GM12878 (cell line): ENCODE measurements around the gene TMEM14C. TPM values are rescaled to one million over a fixed set of nuclear protein-coding genes. Genes with fewer than 3 reads are reported as not detected.
A peak's percentile ranks its signal among the peaks of the same experiment; 100 is the strongest.

Experiments
- ATAC-seq: fragments of 200-7000 bp; cut with Tn5 transposase; 3 replicates; pipeline ENCODE4 v1.9.1; 2020; ENCODE audit warnings: mild to moderate bottlenecking, moderate library complexity
- BruUV-seq: library from RNA; stranded (reverse); fragments of 400-500 nt; replicated peaks from 2 replicates; lab custom pipeline; 2021; lab: Mats Ljungman, UMichigan
- CTCF ChIA-PET: fragments of 300-600 bp; sonication (Branson Sonifier 250); formaldehyde crosslinking; extraction: SDS; loops from one replicate; lab custom pipeline; 2021; ENCODE audit warnings: inconsistent platforms; lab: Yijun Ruan, JAX
- POLR2A ChIA-PET: fragments of 350-600 bp; formaldehyde crosslinking; extraction: SDS; loops from one replicate; lab custom pipeline; 2021; ENCODE audit warnings: inconsistent platforms; lab: Charles Lee
- RAD21 ChIA-PET: fragments of 300-600 bp; sonication (Branson Sonifier 250); formaldehyde crosslinking; loops from one replicate; lab custom pipeline; 2023; ENCODE audit warnings: antibody characterized with exemption; ENCODE audit not compliant: unreplicated experiment; lab: Charles Lee
- SMC1A ChIA-PET: fragments of 300-600 bp; sonication (Branson Sonifier 250); formaldehyde crosslinking; loops from one replicate; lab custom pipeline; 2023; ENCODE audit not compliant: unreplicated experiment, uncharacterized antibody; lab: Charles Lee
- DNase-seq: peaks from one replicate; pipeline ENCODE4 v3.0.0-alpha.2; 2011; ENCODE audit warnings: low read depth, low spot score
- FAIRE-seq: peaks from 3 replicates; lab custom pipeline; 2011; peaks lifted over from hg19 to GRCh38; lab: Jason Lieb, UNC
- H2AFZ ChIP-seq: 2 replicates; pipeline ENCODE4 v1.6.0; 2011; ENCODE audit warnings: low read depth, low read length, control low read depth; ENCODE audit not compliant: control insufficient read depth
- H3K27ac ChIP-seq: 2 replicates; pipeline ENCODE4 v1.5.1; 2011; ENCODE audit warnings: control low read depth; ENCODE audit not compliant: control insufficient read depth, insufficient read depth
- H3K27me3 ChIP-seq, 2 experiments: replicated peaks in 1 of 2; 2 replicates each; pipeline versions ENCODE4 v1.6.0 to v1.6.1; 2011; ENCODE audit warnings: low read length in 1 of 2; ENCODE audit not compliant: control insufficient read depth in 2 of 2, insufficient read depth in 2 of 2
- H3K36me3 ChIP-seq, 2 experiments: 2 replicates each; pipeline ENCODE4 v1.5.1; 2011; ENCODE audit warnings: low read length in 1 of 2; ENCODE audit not compliant: control insufficient read depth in 2 of 2, insufficient read depth in 2 of 2
- H3K4me1 ChIP-seq: 2 replicates; pipeline ENCODE4 v1.6.1; 2011; ENCODE audit warnings: mild to moderate bottlenecking, low read length, moderate library complexity, mixed read lengths; ENCODE audit not compliant: control insufficient read depth, insufficient read depth
- H3K4me2 ChIP-seq: 2 replicates; pipeline ENCODE4 v1.6.0; 2011; ENCODE audit warnings: control low read depth; ENCODE audit not compliant: control insufficient read depth, insufficient read depth
- H3K4me3 ChIP-seq: fragments of 200-600 bp; sonication (generic); 2 replicates; pipeline ENCODE4 v1.5.1; 2016
- H3K79me2 ChIP-seq: 2 replicates; pipeline ENCODE4 v1.6.0; 2011; ENCODE audit warnings: low read length; ENCODE audit not compliant: control insufficient read depth, insufficient read depth
- H3K9ac ChIP-seq: 2 replicates; pipeline ENCODE4 v1.8.0; 2011; ENCODE audit warnings: low read length, control low read depth, mixed read lengths; ENCODE audit not compliant: control insufficient read depth, insufficient read depth
- H3K9me3 ChIP-seq: replicated peaks from 3 replicates; pipeline ENCODE4 v1.5.1; 2011; ENCODE audit warnings: mild to moderate bottlenecking, low read length; ENCODE audit not compliant: control insufficient read depth, insufficient read depth
- H4K20me1 ChIP-seq: 2 replicates; pipeline ENCODE4 v1.6.0; 2011; ENCODE audit not compliant: control insufficient read depth, insufficient read depth
- ATF7 ChIP-seq: fragments of 450-650 bp; IDR thresholded peaks from 2 replicates; pipeline ENCODE4 v1.6.1; 2016; ENCODE audit warnings: low read depth, mild to moderate bottlenecking
- ETV6 ChIP-seq, 2 experiments: fragments of 450-650 bp in 1 of 2; IDR thresholded peaks in 1 of 2; conservative IDR thresholded peaks in 1 of 2; 2 replicates each; pipeline ENCODE4 v1.6.1; 2014; ENCODE audit warnings: antibody characterized with exemption in 1 of 2, borderline replicate concordance in 1 of 2, low read depth in 1 of 2, mild to moderate bottlenecking in 1 of 2, moderate library complexity in 1 of 2
- SIN3A ChIP-seq: IDR thresholded peaks from 2 replicates; pipeline ENCODE4 v1.6.1; 2012; ENCODE audit warnings: low read depth, low read length, improper control_type of control experiment
- SMAD5 ChIP-seq: IDR thresholded peaks from 2 replicates; pipeline ENCODE4 v1.6.1; 2016; ENCODE audit warnings: antibody characterized with exemption, low read depth
- ZNF384 ChIP-seq: IDR thresholded peaks from 2 replicates; pipeline ENCODE4 v1.6.1; 2012; ENCODE audit warnings: low read depth, mild to moderate bottlenecking, low read length, improper control_type of control experiment, borderline replicate concordance
- WGBS: methylation state at CpG from one replicate; pipeline ENCODE4 v1.1.6; 2016; ENCODE audit warnings: low lambda C conversion rate; ENCODE audit not compliant: insufficient replicate concordance, insufficient coverage; ENCODE audit errors: missing lambda C conversion rate; 5-methylcytosine and 5-hydroxymethylcytosine counted together
- in situ Hi-C: fragments of 300-500 bp; cut with MboI; formaldehyde crosslinking; loops from 9 replicates; pipeline ENCODE4 v1.14.3; 2018; ENCODE audit warnings: mixed read lengths
- intact Hi-C: fragments of 100-400 bp; cut with micrococcal nuclease; formaldehyde crosslinking; loops from one replicate; pipeline ENCODE4 v1.14.2; 2022; ENCODE audit not compliant: unreplicated experiment
- polyA plus RNA-seq, 11 experiments: library from polyadenylated mRNA; depleted of rRNA in 4 of 11; unstranded in 6 of 11; stranded (reverse) in 5 of 11; fragments of >200 nt; fragmentation: Nextera tagmentation in 4 of 11; fragmentation: Illumina TruSeq in 1 of 11; extraction: Ambion mirVana in 4 of 11; extraction: Trizol in 1 of 11; gene quantifications; 1 replicate in 1 of 11; 2 replicates in 10 of 11; pipeline versions ENCODE4 v1.2.1 to v1.2.3, GENCODE V29; 2011 to 2016; ENCODE audit warnings: inconsistent platforms in 2 of 11, missing spikeins in 2 of 11, low read depth in 1 of 11
- total RNA-seq, 4 experiments: library from RNA; depleted of rRNA in 3 of 4; stranded (reverse); fragments of >200 nt in 3 of 4; fragmentation: Illumina TruSeq in 1 of 4; extraction: Trizol in 1 of 4; gene quantifications; 2 replicates each; pipeline versions ENCODE4 v1.2.1 to v1.2.3, GENCODE V29; 2013 to 2021

The TMEM14C gene
- total and polyA plus RNA-seq, 10 of the 15 experiments (the other 5 are each of a cell fraction or from before 2014, with no cell fraction given): 66.0 to 224 (median 134) TPM

- H4K20me1 ChIP-seq: no peaks in the 10 kb centered on the region
- H3K9ac ChIP-seq: no peak overlapping the region
- no peak overlapping the region for H2AFZ ChIP-seq
- in situ Hi-C loops: no loop called here
- H3K36me3 ChIP-seq: no peaks in the 10 kb centered on the region
- DNase-seq (no peak), ATAC-seq (no peak), FAIRE-seq (no peak)
- 23% methylated on average over 5 of the region's 5 CpGs for WGBS
- H3K79me2 ChIP-seq: no peaks in the 10 kb centered on the region
- no peaks in the 10 kb centered on the region for H3K27me3 ChIP-seq
- RAD21 ChIA-PET: no interaction called here
- no TSS peak for BruUV-seq
- TF ChIP-seq SIN3A: no peak
- TF ChIP-seq ATF7: no peak
- no peak for TF ChIP-seq SMAD5
- POLR2A ChIA-PET: no interaction called here
- intact Hi-C loops: no loop called here
- no peak overlapping the region for H3K4me3 ChIP-seq
- H3K4me1 ChIP-seq: no peaks in the 10 kb centered on the region
- CTCF ChIA-PET: interaction anchor here (0.7 kb wide), 1 partner anchor 13 kb away, joined by 5 read pairs; no protein-coding TSS in a partner anchor
- H3K4me2 ChIP-seq: no peak overlapping the region; the same call in 1 of the 2 replicates
- no peak overlapping the region for H3K27ac ChIP-seq
- H3K9me3 ChIP-seq: no peaks in the 10 kb centered on the region
- SMC1A ChIA-PET: no interaction called here
Measured at GRCh38 chr6:10684618-10685017, 38.3 kb upstream of the TMEM14C start.

GRCh38 chr6:10685092-10685915, 37.6 kb upstream of the TMEM14C start:
- CTCF ChIA-PET: no interaction called here
- WGBS: 34% methylated on average over 3 of the region's 3 CpGs
- BruUV-seq: no TSS peak

More at GRCh38 chr6:10685092-10685915, 37.6 kb upstream of the TMEM14C start:
- peak; percentile 69; the same call in 1 of the 2 replicates for TF ChIP-seq ZNF384
- TF ChIP-seq ETV6 (conservative IDR thresholded peaks at IDR 0.05 in 1 of 2, IDR thresholded peaks at IDR 0.05 in 1 of 2; ENCODE audit: borderline replicate concordance in 1 of 2, low read depth in 1 of 2): no peak
- Histone ChIP-seq H3K36me3 (no peaks in the 10 kb centered on the region), H3K27me3 (no peaks in the 10 kb centered on the region), H2AFZ (no peak overlapping the region), H3K27ac (no peak overlapping the region), H4K20me1 (no peaks in the 10 kb centered on the region), H3K9me3 (no peaks in the 10 kb centered on the region), H3K79me2 (no peaks in the 10 kb centered on the region), H3K4me2 (no peak overlapping the region; the same call in 1 of the 2 replicates), H3K4me3 (no peak overlapping the region), H3K9ac (no peak overlapping the region), H3K4me1 (no peaks in the 10 kb centered on the region)
- ChIA-PET RAD21 (interaction anchor here (1.2 kb wide), 1 partner anchor 25 kb away, joined by 4 read pairs; no protein-coding TSS in a partner anchor), POLR2A (no interaction called here), SMC1A (interaction anchor here (1.9 kb wide), 1 partner anchor 10 kb away, joined by 6 read pairs; the partner anchor contains the start of genes C6orf52 and PAK1IP1)
- FAIRE-seq (no peak), DNase-seq (no peak), ATAC-seq (no peak)
- intact Hi-C loops (no loop called here), in situ Hi-C loops (no loop called here)
